Neural crest cell (in vitro differentiated cells): ENCODE data around the gene CTRB1. TPM values are rescaled to one million over a fixed set of nuclear protein-coding genes. Genes with fewer than 3 reads are reported as not detected.

Experiments
- DNase-seq: peaks from one replicate; pipeline ENCODE4 v3.0.0; 2021; ENCODE audit warnings: low read depth, mixed read lengths, low spot score
- H3K27ac Mint-ChIP-seq: one replicate; pipeline ENCODE4 v1.8.0; 2021; ENCODE audit warnings: mild to moderate bottlenecking, mixed read lengths; ENCODE audit not compliant: unreplicated experiment
- H3K27me3 Mint-ChIP-seq: 2 replicates; pipeline ENCODE4 v1.8.0; 2021; ENCODE audit warnings: low read depth, mild to moderate bottlenecking, mixed read lengths
- H3K36me3 Mint-ChIP-seq: 2 replicates; pipeline ENCODE4 v1.8.0; 2021; ENCODE audit warnings: low read depth, mild to moderate bottlenecking, mixed read lengths
- H3K4me1 Mint-ChIP-seq: 2 replicates; pipeline ENCODE4 v1.8.0; 2021; ENCODE audit warnings: mixed read lengths
- H3K4me3 Mint-ChIP-seq: one replicate; pipeline ENCODE4 v1.8.0; 2021; ENCODE audit warnings: mild to moderate bottlenecking, mixed read lengths
- H3K9me3 Mint-ChIP-seq: 2 replicates; pipeline ENCODE4 v1.8.0; 2021; ENCODE audit warnings: mixed read lengths
- CTCF ChIP-seq: fragments of 200-600 bp; sonication (generic); conservative IDR thresholded peaks from 2 replicates; pipeline ENCODE4 v1.5.0; 2021; ENCODE audit warnings: antibody characterized with exemption, mild to moderate bottlenecking
- total RNA-seq: library from RNA; stranded (reverse); gene quantifications from 2 replicates; pipeline ENCODE4 v1.2.1, GENCODE V29; 2021

CTRB1 gene
- total RNA-seq, 1 donor from 2014 or later, result not detected

DNA sequence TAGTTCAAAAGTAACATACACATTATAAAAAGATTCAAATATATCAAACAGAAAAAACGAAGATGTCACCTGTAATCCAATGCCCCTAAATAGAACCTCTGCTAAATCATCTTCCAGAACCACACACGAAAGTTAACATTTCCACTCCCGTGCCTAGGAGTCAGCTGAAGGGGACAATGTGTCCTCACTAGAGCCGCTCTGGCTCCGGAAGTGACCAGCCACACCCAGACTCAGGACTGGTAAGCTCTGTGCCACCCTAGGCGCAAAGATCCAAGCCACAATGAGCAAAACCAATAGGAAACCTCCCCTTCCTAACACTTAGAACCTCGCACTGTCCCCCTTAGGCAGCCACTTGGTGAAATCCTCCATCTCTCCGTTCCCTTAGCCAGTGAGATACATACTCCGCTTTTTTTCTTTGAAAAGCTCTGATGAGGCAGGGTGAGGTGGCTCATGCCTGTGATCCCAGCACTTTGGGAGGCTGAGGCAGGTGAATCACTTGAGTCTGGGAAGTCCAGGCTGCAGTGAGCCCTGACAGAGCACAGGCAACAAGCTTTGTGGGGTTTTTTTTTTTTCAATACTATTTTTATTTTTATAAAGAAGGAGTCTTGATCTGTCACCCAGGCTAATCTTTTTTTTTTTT, 11.8 kb downstream of the CTRB1 start:
- peaks cover 3% of the 10 kb centered on the region for H3K27me3 Mint-ChIP-seq
- H3K4me1 Mint-ChIP-seq, result peaks cover 9% of the 10 kb centered on the region
- no peaks in the 10 kb centered on the region for H3K9me3 Mint-ChIP-seq
- H3K27ac Mint-ChIP-seq, result no peak overlapping the region
- TF ChIP-seq CTCF, result no peak
- DNase-seq, result no peak
- H3K36me3 Mint-ChIP-seq, result peaks cover 3% of the 10 kb centered on the region
- peak overlapping the region; percentile 45 for H3K4me3 Mint-ChIP-seq

GRCh38 chr16:75231570-75231969, 12.8 kb downstream of the CTRB1 start:
- H3K27me3 Mint-ChIP-seq, result peaks cover 3% of the 10 kb centered on the region

GRCh38 chr16:75233611-75233938, 14.8 kb downstream of the CTRB1 start:
- H3K4me3 Mint-ChIP-seq, result no peak overlapping the region
- no peaks in the 10 kb centered on the region for H3K9me3 Mint-ChIP-seq
- H3K27me3 Mint-ChIP-seq, result peaks cover 3% of the 10 kb centered on the region
- H3K27ac Mint-ChIP-seq, result peak overlapping the region; percentile 90
- TF ChIP-seq CTCF, result no peak
- H3K36me3 Mint-ChIP-seq, result peaks cover 7% of the 10 kb centered on the region
- peaks cover 24% of the 10 kb centered on the region for H3K4me1 Mint-ChIP-seq
- DNase-seq, result no peak

More at GRCh38 chr16:75231570-75231969, 12.8 kb downstream of the CTRB1 start:
- Mint-ChIP-seq H3K9me3 (no peaks in the 10 kb centered on the region), H3K4me3 (no peak overlapping the region), H3K27ac (no peak overlapping the region), H3K4me1 (peaks cover 16% of the 10 kb centered on the region), H3K36me3 (peaks cover 7% of the 10 kb centered on the region)
- no peak for TF ChIP-seq CTCF
- DNase-seq, result no peak

- peaks cover 7% of the 10 kb centered on the region for H3K36me3 Mint-ChIP-seq
- peaks cover 3% of the 10 kb centered on the region for H3K27me3 Mint-ChIP-seq
- no peak overlapping the region for H3K27ac Mint-ChIP-seq
- no peaks in the 10 kb centered on the region for H3K9me3 Mint-ChIP-seq
- TF ChIP-seq CTCF, result no peak
- no peak overlapping the region for H3K4me3 Mint-ChIP-seq
- H3K4me1 Mint-ChIP-seq, result peaks cover 32% of the 10 kb centered on the region
- DNase-seq, result no peak
These were observed 16.3 kb downstream of the CTRB1 start for GRCh38 chr16:75234856-75235696.

- H3K27me3 Mint-ChIP-seq, result no peaks in the 10 kb centered on the region
- TF ChIP-seq CTCF, result no peak
- peaks cover 7% of the 10 kb centered on the region for H3K36me3 Mint-ChIP-seq
- H3K27ac Mint-ChIP-seq, result no peak overlapping the region
- peaks cover 34% of the 10 kb centered on the region for H3K4me1 Mint-ChIP-seq
- DNase-seq, result no peak
- no peaks in the 10 kb centered on the region for H3K9me3 Mint-ChIP-seq
- no peak overlapping the region for H3K4me3 Mint-ChIP-seq
These were observed 17.0 kb downstream of the CTRB1 start for GRCh38 chr16:75235721-75236193.
